ENCODE measurements around the gene CHAD. TPM values are rescaled to one million over a fixed set of nuclear protein-coding genes. Genes with fewer than 3 reads are reported as not detected.

The CHAD gene
- total and polyA plus RNA-seq, 2 of the 13 experiments (the other 11 are each of a cell fraction or from before 2014, with no cell fraction given), result 1.4 TPM; not detected in 1

- TF ChIP-seq, protein P1, sequence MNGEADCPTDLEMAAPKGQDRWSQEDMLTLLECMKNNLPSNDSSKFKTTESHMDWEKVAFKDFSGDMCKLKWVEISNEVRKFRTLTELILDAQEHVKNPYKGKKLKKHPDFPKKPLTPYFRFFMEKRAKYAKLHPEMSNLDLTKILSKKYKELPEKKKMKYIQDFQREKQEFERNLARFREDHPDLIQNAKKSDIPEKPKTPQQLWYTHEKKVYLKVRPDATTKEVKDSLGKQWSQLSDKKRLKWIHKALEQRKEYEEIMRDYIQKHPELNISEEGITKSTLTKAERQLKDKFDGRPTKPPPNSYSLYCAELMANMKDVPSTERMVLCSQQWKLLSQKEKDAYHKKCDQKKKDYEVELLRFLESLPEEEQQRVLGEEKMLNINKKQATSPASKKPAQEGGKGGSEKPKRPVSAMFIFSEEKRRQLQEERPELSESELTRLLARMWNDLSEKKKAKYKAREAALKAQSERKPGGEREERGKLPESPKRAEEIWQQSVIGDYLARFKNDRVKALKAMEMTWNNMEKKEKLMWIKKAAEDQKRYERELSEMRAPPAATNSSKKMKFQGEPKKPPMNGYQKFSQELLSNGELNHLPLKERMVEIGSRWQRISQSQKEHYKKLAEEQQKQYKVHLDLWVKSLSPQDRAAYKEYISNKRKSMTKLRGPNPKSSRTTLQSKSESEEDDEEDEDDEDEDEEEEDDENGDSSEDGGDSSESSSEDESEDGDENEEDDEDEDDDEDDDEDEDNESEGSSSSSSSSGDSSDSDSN (CRISPR knock-in tag; IDR thresholded peaks at IDR 0.05), result no peak
- TF ChIP-seq NFAT5 (CRISPR knock-in tag; IDR thresholded peaks at IDR 0.05), result no peak
- TF ChIP-seq JARID2 (CRISPR knock-in tag; IDR thresholded peaks at IDR 0.05; ENCODE audit: insufficient replicate concordance), result peak; percentile 76
- no peak for TF ChIP-seq NR3C1 (CRISPR knock-in tag; IDR thresholded peaks at IDR 0.05)
- peak; percentile 74 for TF ChIP-seq THAP11 (CRISPR knock-in tag; IDR thresholded peaks at IDR 0.05)
- no peak for TF ChIP-seq CBX2 (IDR thresholded peaks at IDR 0.05; ENCODE audit: low read depth, low read length)
- TF ChIP-seq CBX2 (CRISPR knock-in tag; IDR thresholded peaks at IDR 0.05; ENCODE audit: low read depth), result no peak
- TF ChIP-seq MAFF (IDR thresholded peaks at IDR 0.05; ENCODE audit: low read depth, low read length), result 0 out of 2 replicates have a peak, but pooled peaks have one; percentile 4
- TF ChIP-seq ZFAT (CRISPR knock-in tag; conservative IDR thresholded peaks at IDR 0.05), result no peak
- no peak for TF ChIP-seq ZNF891 (CRISPR knock-in tag; IDR thresholded peaks at IDR 0.05)
- no peak for TF ChIP-seq ZNF414 (CRISPR knock-in tag; IDR thresholded peaks at IDR 0.05)
- TF ChIP-seq PTBP1 (IDR thresholded peaks at IDR 0.05; ENCODE audit: low read depth, low read length, poor library complexity, severe bottlenecking), result no peak
- TF ChIP-seq, protein P2, sequence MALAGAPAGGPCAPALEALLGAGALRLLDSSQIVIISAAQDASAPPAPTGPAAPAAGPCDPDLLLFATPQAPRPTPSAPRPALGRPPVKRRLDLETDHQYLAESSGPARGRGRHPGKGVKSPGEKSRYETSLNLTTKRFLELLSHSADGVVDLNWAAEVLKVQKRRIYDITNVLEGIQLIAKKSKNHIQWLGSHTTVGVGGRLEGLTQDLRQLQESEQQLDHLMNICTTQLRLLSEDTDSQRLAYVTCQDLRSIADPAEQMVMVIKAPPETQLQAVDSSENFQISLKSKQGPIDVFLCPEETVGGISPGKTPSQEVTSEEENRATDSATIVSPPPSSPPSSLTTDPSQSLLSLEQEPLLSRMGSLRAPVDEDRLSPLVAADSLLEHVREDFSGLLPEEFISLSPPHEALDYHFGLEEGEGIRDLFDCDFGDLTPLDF (CRISPR knock-in tag; IDR thresholded peaks at IDR 0.05), result no peak
- no peak for TF ChIP-seq ZNF34 (CRISPR knock-in tag; IDR thresholded peaks at IDR 0.05; ENCODE audit: borderline replicate concordance)
- 0 out of 2 replicates have a peak, but pooled peaks have one; percentile 46 for TF ChIP-seq SP4 (CRISPR knock-in tag; IDR thresholded peaks at IDR 0.05)
- TF ChIP-seq, protein P3, sequence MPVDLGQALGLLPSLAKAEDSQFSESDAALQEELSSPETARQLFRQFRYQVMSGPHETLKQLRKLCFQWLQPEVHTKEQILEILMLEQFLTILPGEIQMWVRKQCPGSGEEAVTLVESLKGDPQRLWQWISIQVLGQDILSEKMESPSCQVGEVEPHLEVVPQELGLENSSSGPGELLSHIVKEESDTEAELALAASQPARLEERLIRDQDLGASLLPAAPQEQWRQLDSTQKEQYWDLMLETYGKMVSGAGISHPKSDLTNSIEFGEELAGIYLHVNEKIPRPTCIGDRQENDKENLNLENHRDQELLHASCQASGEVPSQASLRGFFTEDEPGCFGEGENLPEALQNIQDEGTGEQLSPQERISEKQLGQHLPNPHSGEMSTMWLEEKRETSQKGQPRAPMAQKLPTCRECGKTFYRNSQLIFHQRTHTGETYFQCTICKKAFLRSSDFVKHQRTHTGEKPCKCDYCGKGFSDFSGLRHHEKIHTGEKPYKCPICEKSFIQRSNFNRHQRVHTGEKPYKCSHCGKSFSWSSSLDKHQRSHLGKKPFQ (CRISPR knock-in tag; IDR thresholded peaks at IDR 0.05; ENCODE audit: insufficient replicate concordance), result no peak
- no peak for TF ChIP-seq NCOA1 (CRISPR knock-in tag; IDR thresholded peaks at IDR 0.05)
- no peak for TF ChIP-seq MZF1 (CRISPR knock-in tag; IDR thresholded peaks at IDR 0.05; ENCODE audit: borderline replicate concordance)
- TF ChIP-seq ADNP (CRISPR knock-in tag; IDR thresholded peaks at IDR 0.05), result no peak
- TF ChIP-seq TBX2 (CRISPR knock-in tag; IDR thresholded peaks at IDR 0.05; ENCODE audit: borderline replicate concordance), result peak; percentile 47; the same call in 1 of the 2 replicates
Measured at GRCh38 chr17:50482516-50482915, 13.8 kb upstream of the CHAD start (continued).
